Measurements from ENCODE around the gene FBXO3. TPM values are rescaled to one million over a fixed set of nuclear protein-coding genes. Genes with fewer than 3 reads are reported as not detected.

Gene FBXO3
- total and polyA plus RNA-seq, 9 of the 15 experiments (the other 6 are each of a cell fraction or from before 2014, with no cell fraction given): 11.6 to 59.3 (median 29.2) TPM

DNA sequence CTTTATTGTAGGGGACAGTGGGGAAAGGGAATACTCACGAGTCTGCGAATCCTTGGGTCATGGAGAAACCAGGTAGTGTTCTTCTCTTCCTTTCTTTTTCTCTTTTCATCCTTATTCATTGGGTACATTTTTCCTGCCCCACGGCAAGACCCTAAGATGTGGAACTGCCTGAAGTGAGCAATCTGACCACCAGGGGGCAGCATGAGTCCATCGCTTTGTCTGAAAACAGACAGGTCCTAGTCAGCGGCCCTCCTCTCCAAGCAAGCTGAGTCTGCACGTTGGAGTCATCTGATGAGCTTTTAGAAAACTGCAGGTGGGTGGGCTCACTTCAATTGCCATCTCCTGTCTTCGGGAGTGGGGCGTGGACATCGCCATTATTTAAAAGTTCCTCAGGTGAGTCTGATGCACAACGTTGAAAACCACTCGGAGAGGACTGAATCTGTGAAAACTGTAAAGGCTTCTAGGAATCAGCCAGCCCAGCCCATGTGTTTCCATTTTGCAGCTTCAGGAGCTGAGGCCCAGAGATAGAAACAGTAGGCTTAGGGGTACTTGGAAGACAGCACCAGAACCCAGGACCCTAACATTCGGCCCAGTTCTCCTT is 34.0 kb upstream of the FBXO3 start (continued):
- no peak for TF ChIP-seq DNMT1 (IDR thresholded peaks at IDR 0.05)

DNA sequence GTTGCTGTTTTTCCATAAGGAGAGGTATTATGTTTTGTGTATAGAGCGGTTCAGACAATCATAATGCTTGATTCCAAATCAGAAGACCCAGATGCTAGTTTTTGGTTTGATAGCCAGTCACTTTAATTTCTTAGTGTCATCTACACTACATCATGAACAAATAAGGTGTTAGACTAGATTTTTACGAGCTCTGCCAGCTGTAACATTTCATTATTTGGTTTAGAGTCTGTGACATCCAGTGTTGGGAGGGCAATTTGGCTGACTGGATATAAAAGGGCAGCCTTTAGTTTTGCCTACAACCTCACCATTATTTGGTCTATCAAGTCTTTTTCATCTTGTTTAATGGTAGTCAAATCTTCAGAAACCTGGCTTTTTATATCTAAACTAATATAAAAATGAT is 30.2 kb upstream of the FBXO3 start:
- 4% methylated on average over 2 of the region's 2 CpGs for WGBS (ENCODE audit: insufficient coverage, low coverage, missing lambda C conversion rate)
- Histone ChIP-seq H3K27ac (ENCODE audit: extremely low read depth, low read depth, low read length) (no peak overlapping the region), H3K9ac (ENCODE audit: insufficient read depth in 1 of 2, low read depth in 2 of 2, low read length in 2 of 2) (no peak overlapping the region), H3K4me3 (no peak overlapping the region), H3K27me3 (ENCODE audit: control insufficient read depth in 2 of 2, insufficient read depth in 2 of 2, low read length in 2 of 2) (peaks cover 22 to 23% of the 10 kb centered on the region in 2 experiments), H3K4me1 (replicated peaks in 1 of 2; ENCODE audit: control insufficient read depth in 2 of 2, insufficient read depth in 2 of 2, low read length in 2 of 2) (no peaks in the 10 kb centered on the region; a peak in 2 of 5 replicates), H3K4me2 (ENCODE audit: insufficient read depth, low read length) (no peak overlapping the region), H2AFZ (ENCODE audit: low read depth, low read length) (no peak overlapping the region), H3K9me3 (replicated peaks; ENCODE audit: control insufficient read depth, insufficient read depth, low read depth, low read length) (no peaks in the 10 kb centered on the region), H3K9me1 (ENCODE audit: control insufficient read depth, insufficient read depth, low read length) (no peaks in the 10 kb centered on the region), H4K20me1 (replicated peaks; ENCODE audit: control insufficient read depth, insufficient read depth, low read length) (0 out of 2 replicates have a peak, but pooled peaks cover 3% of the 10 kb centered on the region), H3K36me3 (ENCODE audit: control insufficient read depth, insufficient read depth, low read length) (no peaks in the 10 kb centered on the region), H3K79me2 (ENCODE audit: control insufficient read depth, insufficient read depth, low read length) (no peaks in the 10 kb centered on the region)
- CTCF ChIA-PET (ENCODE audit: low intra/inter-chr PET ratio): no interaction called here
- no TSS peak for BruUV-seq (replicated peaks)
- ATAC-seq (no peak), FAIRE-seq (no peak), DNase-seq (ENCODE audit: extremely low read depth in 1 of 4, low spot score in 3 of 4) (no peak)
- POLR2A ChIA-PET: no interaction called here
- TF ChIP-seq, protein P1, sequence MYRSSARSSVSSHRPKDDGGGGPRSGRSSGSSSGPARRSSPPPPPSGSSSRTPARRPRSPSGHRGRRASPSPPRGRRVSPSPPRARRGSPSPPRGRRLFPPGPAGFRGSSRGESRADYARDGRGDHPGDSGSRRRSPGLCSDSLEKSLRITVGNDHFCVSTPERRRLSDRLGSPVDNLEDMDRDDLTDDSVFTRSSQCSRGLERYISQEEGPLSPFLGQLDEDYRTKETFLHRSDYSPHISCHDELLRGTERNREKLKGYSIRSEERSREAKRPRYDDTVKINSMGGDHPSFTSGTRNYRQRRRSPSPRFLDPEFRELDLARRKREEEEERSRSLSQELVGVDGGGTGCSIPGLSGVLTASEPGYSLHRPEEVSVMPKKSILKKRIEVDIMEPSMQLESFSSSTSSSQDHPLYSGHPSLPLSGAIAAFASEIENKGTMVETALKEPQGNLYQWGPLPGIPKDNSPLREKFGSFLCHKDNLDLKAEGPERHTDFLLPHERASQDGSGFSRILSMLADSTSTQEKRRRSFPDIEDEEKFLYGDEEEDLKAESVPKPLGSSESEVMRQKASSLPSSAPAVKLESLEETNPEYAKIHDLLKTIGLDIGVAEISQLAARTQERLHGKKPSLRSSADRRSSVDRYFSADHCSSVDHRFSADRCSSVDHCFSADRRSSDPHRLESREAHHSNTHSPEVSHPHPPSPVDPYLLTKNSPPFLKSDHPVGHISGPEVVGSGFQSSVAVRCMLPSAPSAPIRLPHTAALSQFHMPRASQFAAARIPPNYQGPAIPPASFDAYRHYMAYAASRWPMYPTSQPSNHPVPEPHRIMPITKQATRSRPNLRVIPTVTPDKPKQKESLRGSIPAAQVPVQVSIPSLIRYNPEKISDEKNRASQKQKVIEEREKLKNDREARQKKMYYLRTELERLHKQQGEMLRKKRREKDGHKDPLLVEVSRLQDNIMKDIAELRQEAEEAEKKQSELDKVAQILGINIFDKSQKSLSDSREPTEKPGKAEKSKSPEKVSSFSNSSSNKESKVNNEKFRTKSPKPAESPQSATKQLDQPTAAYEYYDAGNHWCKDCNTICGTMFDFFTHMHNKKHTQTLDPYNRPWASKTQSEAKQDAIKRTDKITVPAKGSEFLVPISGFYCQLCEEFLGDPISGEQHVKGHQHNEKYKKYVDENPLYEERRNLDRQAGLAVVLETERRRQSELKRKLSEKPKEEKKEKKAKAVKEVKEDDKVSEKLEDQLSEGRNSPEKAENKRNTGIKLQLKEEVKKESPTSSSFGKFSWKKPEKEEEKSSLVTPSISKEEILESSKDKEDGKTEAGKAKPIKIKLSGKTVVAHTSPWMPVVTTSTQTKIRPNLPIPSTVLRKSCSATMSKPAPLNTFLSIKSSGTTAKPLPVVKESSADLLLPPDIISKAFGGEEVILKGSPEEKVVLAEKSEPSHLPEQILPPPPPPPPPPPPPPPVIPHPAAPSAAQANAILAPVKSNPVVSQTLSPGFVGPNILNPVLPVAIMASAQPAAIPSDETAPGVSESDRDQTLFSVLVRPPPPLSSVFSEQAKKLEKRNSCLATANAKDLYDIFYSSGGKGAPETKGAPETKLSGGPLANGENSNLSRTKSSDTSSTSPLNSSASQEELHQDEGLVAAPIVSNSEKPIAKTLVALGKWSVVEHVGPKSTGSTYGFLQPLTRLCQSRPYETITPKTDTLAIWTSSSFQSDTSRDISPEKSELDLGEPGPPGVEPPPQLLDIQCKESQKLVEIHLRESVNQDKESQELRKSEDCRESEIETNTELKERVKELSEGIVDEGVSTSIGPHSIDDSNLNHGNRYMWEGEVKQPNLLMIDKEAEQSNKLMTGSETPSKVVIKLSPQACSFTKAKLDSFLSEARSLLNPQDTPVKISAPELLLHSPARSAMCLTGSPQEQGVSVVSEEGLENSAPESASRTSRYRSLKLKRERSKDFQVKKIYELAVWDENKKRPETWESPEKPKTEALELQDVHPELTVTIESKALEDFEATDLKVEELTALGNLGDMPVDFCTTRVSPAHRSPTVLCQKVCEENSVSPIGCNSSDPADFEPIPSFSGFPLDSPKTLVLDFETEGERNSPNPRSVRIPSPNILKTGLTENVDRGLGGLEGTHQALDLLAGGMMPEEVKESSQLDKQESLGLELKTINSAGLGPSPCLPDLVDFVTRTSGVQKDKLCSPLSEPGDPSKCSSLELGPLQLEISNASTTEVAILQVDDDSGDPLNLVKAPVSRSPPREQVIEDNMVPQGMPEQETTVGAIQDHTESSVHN (IDR thresholded peaks at IDR 0.05; ENCODE audit: borderline replicate concordance in 1 of 2, low read depth in 1 of 2): no peak
- TF ChIP-seq ESRRB (CRISPR knock-in tag; IDR thresholded peaks at IDR 0.05; ENCODE audit: borderline replicate concordance): no peak
- no peak for TF ChIP-seq KAT7 (CRISPR knock-in tag; IDR thresholded peaks at IDR 0.05; ENCODE audit: borderline replicate concordance)
- TF ChIP-seq, protein P2, sequence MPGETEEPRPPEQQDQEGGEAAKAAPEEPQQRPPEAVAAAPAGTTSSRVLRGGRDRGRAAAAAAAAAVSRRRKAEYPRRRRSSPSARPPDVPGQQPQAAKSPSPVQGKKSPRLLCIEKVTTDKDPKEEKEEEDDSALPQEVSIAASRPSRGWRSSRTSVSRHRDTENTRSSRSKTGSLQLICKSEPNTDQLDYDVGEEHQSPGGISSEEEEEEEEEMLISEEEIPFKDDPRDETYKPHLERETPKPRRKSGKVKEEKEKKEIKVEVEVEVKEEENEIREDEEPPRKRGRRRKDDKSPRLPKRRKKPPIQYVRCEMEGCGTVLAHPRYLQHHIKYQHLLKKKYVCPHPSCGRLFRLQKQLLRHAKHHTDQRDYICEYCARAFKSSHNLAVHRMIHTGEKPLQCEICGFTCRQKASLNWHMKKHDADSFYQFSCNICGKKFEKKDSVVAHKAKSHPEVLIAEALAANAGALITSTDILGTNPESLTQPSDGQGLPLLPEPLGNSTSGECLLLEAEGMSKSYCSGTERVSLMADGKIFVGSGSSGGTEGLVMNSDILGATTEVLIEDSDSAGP (CRISPR knock-in tag; IDR thresholded peaks at IDR 0.05): no peak
- TF ChIP-seq CBX8 (IDR thresholded peaks at IDR 0.05; ENCODE audit: borderline replicate concordance, extremely low read depth, low read depth, low read length, poor library complexity, severe bottlenecking): peak; percentile 6
- intact Hi-C loops (cut with micrococcal nuclease): loop anchor here (10.0 kb wide), 1 partner anchor 370 kb away; no protein-coding TSS in a partner anchor
- in situ Hi-C loops (cut with MboI): loop anchor here (25.0 kb wide), 1 partner anchor 683 kb away; no protein-coding TSS in a partner anchor
